ENCODE measurements around the gene PPP1R12C. TPM values are rescaled to one million over a fixed set of nuclear protein-coding genes. Genes with fewer than 3 reads are reported as not detected.

Gene PPP1R12C
- total RNA-seq, 4 donors from 2014 or later: 51.7 to 126 (median 78.7) TPM

GRCh38 chr19:55085923-55086715 lies 31.3 kb downstream of the PPP1R12C start:
- H3K4me3 ChIP-seq: peak overlapping the region; percentile 51
- peaks cover 50% of the 10 kb centered on the region for H3K27me3 ChIP-seq
- TF ChIP-seq CTCF (IDR thresholded peaks at IDR 0.05): no peak
- TF ChIP-seq POLR2AphosphoS5 (IDR thresholded peaks at IDR 0.05): no peak
- peaks cover 9% of the 10 kb centered on the region for H3K36me3 ChIP-seq
- WGBS: 34% methylated on average over 19 of the region's 35 CpGs
- H3K27ac ChIP-seq: no peak overlapping the region
- H3K4me1 ChIP-seq: peaks cover 44% of the 10 kb centered on the region
- peak in 1 of 2 donors; percentile 66 for DNase-seq (ENCODE audit: low spot score in 2 of 2)
- H3K9me3 ChIP-seq: no peaks in the 10 kb centered on the region

- H3K27me3 ChIP-seq: peaks cover 67% of the 10 kb centered on the region
- H3K4me1 ChIP-seq: peaks cover 56% of the 10 kb centered on the region
- no peak for TF ChIP-seq POLR2A (IDR thresholded peaks at IDR 0.05)
- no peak for TF ChIP-seq CTCF (IDR thresholded peaks at IDR 0.05)
- TF ChIP-seq EP300 (IDR thresholded peaks at IDR 0.05): no peak
- no peak for TF ChIP-seq POLR2AphosphoS5 (IDR thresholded peaks at IDR 0.05)
- no peaks in the 10 kb centered on the region for H3K9me3 ChIP-seq
- H3K36me3 ChIP-seq: no peaks in the 10 kb centered on the region
- no peak overlapping the region for H3K4me3 ChIP-seq
- 83% methylated on average over 10 of the region's 10 CpGs for WGBS
- no peak overlapping the region for H3K27ac ChIP-seq
- no peak for DNase-seq (ENCODE audit: low spot score in 2 of 2)
Measured at GRCh38 chr19:55084416-55084815, 33.0 kb downstream of the PPP1R12C start.

GRCh38 chr19:55083004-55083850 lies 34.2 kb downstream of the PPP1R12C start:
- Histone ChIP-seq H3K36me3 (no peaks in the 10 kb centered on the region), H3K4me1 (peaks cover 51% of the 10 kb centered on the region), H3K27ac (no peak overlapping the region), H3K27me3 (peaks cover 73% of the 10 kb centered on the region), H3K4me3 (no peak overlapping the region), H3K9me3 (no peaks in the 10 kb centered on the region)
- no peak for TF ChIP-seq POLR2A (IDR thresholded peaks at IDR 0.05)
- no peak for TF ChIP-seq EP300 (IDR thresholded peaks at IDR 0.05)
- TF ChIP-seq POLR2AphosphoS5 (IDR thresholded peaks at IDR 0.05): no peak
- TF ChIP-seq CTCF (IDR thresholded peaks at IDR 0.05): no peak
- 48% methylated on average over 39 of the region's 42 CpGs for WGBS
- DNase-seq (ENCODE audit: low spot score in 2 of 2): peak in 1 of 2 donors; percentile 64

- peaks cover 41% of the 10 kb centered on the region for H3K4me1 ChIP-seq
- TF ChIP-seq EP300 (IDR thresholded peaks at IDR 0.05): no peak
- no peak for TF ChIP-seq POLR2A (IDR thresholded peaks at IDR 0.05)
- TF ChIP-seq POLR2AphosphoS5 (IDR thresholded peaks at IDR 0.05): no peak
- TF ChIP-seq CTCF (IDR thresholded peaks at IDR 0.05): no peak
- DNase-seq (ENCODE audit: low spot score in 2 of 2): peak in 1 of 2 donors; percentile 71
- no peak overlapping the region for H3K27ac ChIP-seq
- WGBS: 11% methylated on average over 23 of the region's 64 CpGs
- no peaks in the 10 kb centered on the region for H3K9me3 ChIP-seq
- H3K36me3 ChIP-seq: no peaks in the 10 kb centered on the region
- H3K27me3 ChIP-seq: peaks cover 77% of the 10 kb centered on the region
- H3K4me3 ChIP-seq: peak overlapping the region; percentile 65
Measured at GRCh38 chr19:55082020-55082851, 35.2 kb downstream of the PPP1R12C start.
